Measurements from ENCODE around the gene DSCAML1. TPM values are rescaled to one million over a fixed set of nuclear protein-coding genes. Genes with fewer than 3 reads are reported as not detected.

DSCAML1 gene
- total RNA-seq, 1 donor from 2014 or later, result 2.5 TPM

GRCh38 chr11:117550466-117550865 is 246.6 kb downstream of the DSCAML1 start:
- H3K27me3 Mint-ChIP-seq (ENCODE audit: low read depth), result peaks cover 42% of the 10 kb centered on the region
- peaks cover 2% of the 10 kb centered on the region for H3K4me1 Mint-ChIP-seq
- no peak overlapping the region for H3K4me3 Mint-ChIP-seq
- no peaks in the 10 kb centered on the region for H3K9me3 Mint-ChIP-seq
- DNase-seq (ENCODE audit: low spot score in 2 of 2, unreplicated experiment in 2 of 2), result no peak
- TF ChIP-seq CTCF (IDR thresholded peaks at IDR 0.05; ENCODE audit: unreplicated experiment), result no peak
- H3K36me3 Mint-ChIP-seq, result no peaks in the 10 kb centered on the region
- no peak overlapping the region for H3K27ac Mint-ChIP-seq

GRCh38 chr11:117549417-117549816 is 247.6 kb downstream of the DSCAML1 start:
- Mint-ChIP-seq H3K4me1 (no peaks in the 10 kb centered on the region), H3K9me3 (no peaks in the 10 kb centered on the region), H3K27me3 (ENCODE audit: low read depth) (peaks cover 42% of the 10 kb centered on the region), H3K4me3 (no peak overlapping the region), H3K36me3 (no peaks in the 10 kb centered on the region), H3K27ac (no peak overlapping the region)
- TF ChIP-seq CTCF (IDR thresholded peaks at IDR 0.05; ENCODE audit: unreplicated experiment), result no peak
- no peak for DNase-seq (ENCODE audit: low spot score in 2 of 2, unreplicated experiment in 2 of 2)

GRCh38 chr11:117548876-117549275 is 248.1 kb downstream of the DSCAML1 start:
- Mint-ChIP-seq H3K4me1 (no peaks in the 10 kb centered on the region), H3K27me3 (ENCODE audit: low read depth) (peaks cover 42% of the 10 kb centered on the region), H3K9me3 (no peaks in the 10 kb centered on the region), H3K36me3 (no peaks in the 10 kb centered on the region), H3K27ac (no peak overlapping the region), H3K4me3 (no peak overlapping the region)
- DNase-seq (ENCODE audit: low spot score in 2 of 2, unreplicated experiment in 2 of 2), result no peak
- no peak for TF ChIP-seq CTCF (IDR thresholded peaks at IDR 0.05; ENCODE audit: unreplicated experiment)

GRCh38 chr11:117547946-117548345 is 249.1 kb downstream of the DSCAML1 start:
- peaks cover 42% of the 10 kb centered on the region for H3K27me3 Mint-ChIP-seq (ENCODE audit: low read depth)

GRCh38 chr11:117547195-117547850 is 249.7 kb downstream of the DSCAML1 start:
- Mint-ChIP-seq H3K27ac (no peak overlapping the region), H3K4me1 (no peaks in the 10 kb centered on the region), H3K4me3 (no peak overlapping the region), H3K9me3 (peaks cover 4% of the 10 kb centered on the region), H3K36me3 (no peaks in the 10 kb centered on the region), H3K27me3 (ENCODE audit: low read depth) (peaks cover 42% of the 10 kb centered on the region)
- no peak for DNase-seq (ENCODE audit: low spot score in 2 of 2, unreplicated experiment in 2 of 2)
- TF ChIP-seq CTCF (IDR thresholded peaks at IDR 0.05; ENCODE audit: unreplicated experiment), result no peak

More at GRCh38 chr11:117547946-117548345, 249.1 kb downstream of the DSCAML1 start:
- Mint-ChIP-seq H3K36me3 (no peaks in the 10 kb centered on the region), H3K4me3 (no peak overlapping the region), H3K9me3 (peaks cover 4% of the 10 kb centered on the region), H3K4me1 (no peaks in the 10 kb centered on the region), H3K27ac (no peak overlapping the region)
- DNase-seq (ENCODE audit: low spot score in 2 of 2, unreplicated experiment in 2 of 2), result no peak
- no peak for TF ChIP-seq CTCF (IDR thresholded peaks at IDR 0.05; ENCODE audit: unreplicated experiment)
